Measurements from ENCODE around the gene NTM.

NTM gene

GRCh38 chr11:131624531-131624930 lies 254.1 kb downstream of the NTM start (continued):
- no peak for TF ChIP-seq ZNF777 (tag by site-specific recombination; IDR thresholded peaks at IDR 0.05; ENCODE audit: borderline replicate concordance)
- TF ChIP-seq ZNF548 (tag by site-specific recombination; IDR thresholded peaks at IDR 0.05) = no peak

- Histone ChIP-seq H3K4me3 (ENCODE audit: low read depth, low read length) (no peak overlapping the region), H3K36me3 (ENCODE audit: control insufficient read depth in 2 of 2, insufficient read depth in 1 of 2, low read length in 2 of 2) (no peaks in the 10 kb centered on the region), H3K9me3 (ENCODE audit: control insufficient read depth, insufficient read depth, low read depth, low read length) (no peaks in the 10 kb centered on the region), H3K27ac (ENCODE audit: extremely low read depth, low read depth, low read length) (no peak overlapping the region), H3K4me1 (ENCODE audit: control insufficient read depth, insufficient read depth, low read length) (no peaks in the 10 kb centered on the region)
- ChIA-PET CTCF (no interaction called here), POLR2A (no interaction called here)
- no peak for TF ChIP-seq ZBTB44 (tag by site-specific recombination; IDR thresholded peaks at IDR 0.05)
- TF ChIP-seq ZNF24 (tag by site-specific recombination; IDR thresholded peaks at IDR 0.05) = no peak
- no peak for TF ChIP-seq TRIM28 (IDR thresholded peaks at IDR 0.05; ENCODE audit: borderline replicate concordance, low read length)
- TF ChIP-seq ZNF571 (tag by site-specific recombination; IDR thresholded peaks at IDR 0.05) = no peak
- no peak for TF ChIP-seq ZSCAN18 (tag by site-specific recombination; IDR thresholded peaks at IDR 0.05)
These were observed 256.4 kb downstream of the NTM start for GRCh38 chr11:131626788-131627187.

GRCh38 chr11:131628739-131629138 lies 258.3 kb downstream of the NTM start:
- Histone ChIP-seq H3K4me3 (ENCODE audit: low read depth, low read length) (no peak overlapping the region), H3K27ac (ENCODE audit: extremely low read depth, low read depth, low read length) (no peak overlapping the region), H3K36me3 (ENCODE audit: control insufficient read depth in 2 of 2, insufficient read depth in 1 of 2, low read length in 2 of 2) (no peaks in the 10 kb centered on the region), H3K4me1 (ENCODE audit: control insufficient read depth, insufficient read depth, low read length) (no peaks in the 10 kb centered on the region), H3K9me3 (ENCODE audit: control insufficient read depth, insufficient read depth, low read depth, low read length) (no peaks in the 10 kb centered on the region)
- TF ChIP-seq ZIC2 (tag by site-specific recombination; IDR thresholded peaks at IDR 0.05) = no peak
- no peak for TF ChIP-seq ATF2 (tag by site-specific recombination; IDR thresholded peaks at IDR 0.05; ENCODE audit: low read depth)
- TF ChIP-seq ZNF549 (tag by site-specific recombination; IDR thresholded peaks at IDR 0.05) = no peak
- no peak for TF ChIP-seq ZNF175 (tag by site-specific recombination; IDR thresholded peaks at IDR 0.05)
- no peak for TF ChIP-seq ZNF76 (tag by site-specific recombination; IDR thresholded peaks at IDR 0.05; ENCODE audit: borderline replicate concordance, low read depth)
- no peak for TF ChIP-seq OSR2 (tag by site-specific recombination; IDR thresholded peaks at IDR 0.05)
- TF ChIP-seq ZNF843 (tag by site-specific recombination; IDR thresholded peaks at IDR 0.05) = no peak
- TF ChIP-seq KLF17 (tag by site-specific recombination; IDR thresholded peaks at IDR 0.05) = no peak
- ChIA-PET POLR2A (no interaction called here), CTCF (interaction anchor here (0.7 to 1.4 kb wide), 4 partner anchors 17 to 602 kb away, joined by 3 to 5 read pairs (median 4); no protein-coding TSS in a partner anchor)

All from HEK293 (cell line).